ENCODE results near the gene TIMP3.

DNA sequence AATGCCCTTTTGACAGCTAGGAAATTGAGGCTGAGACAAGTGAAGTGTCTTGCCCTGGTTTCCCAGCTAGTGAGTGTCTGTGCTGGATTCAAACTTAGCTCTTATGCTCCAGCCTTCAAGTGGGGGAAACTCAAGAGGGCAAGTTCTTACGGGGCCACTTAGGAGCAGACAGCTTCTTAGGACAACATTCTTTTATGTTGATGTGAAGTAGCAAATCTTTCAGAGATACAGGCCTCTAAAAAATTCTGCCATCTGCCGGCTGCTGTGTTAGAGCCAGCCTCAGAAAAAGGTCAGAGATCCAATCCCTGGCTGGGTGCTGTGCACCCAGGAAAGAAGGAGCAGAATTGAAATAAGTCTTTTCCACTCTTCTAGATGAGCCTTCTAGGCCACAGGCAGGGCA, 26.6 kb downstream of the TIMP3 start:
- TF ChIP-seq, protein P1, sequence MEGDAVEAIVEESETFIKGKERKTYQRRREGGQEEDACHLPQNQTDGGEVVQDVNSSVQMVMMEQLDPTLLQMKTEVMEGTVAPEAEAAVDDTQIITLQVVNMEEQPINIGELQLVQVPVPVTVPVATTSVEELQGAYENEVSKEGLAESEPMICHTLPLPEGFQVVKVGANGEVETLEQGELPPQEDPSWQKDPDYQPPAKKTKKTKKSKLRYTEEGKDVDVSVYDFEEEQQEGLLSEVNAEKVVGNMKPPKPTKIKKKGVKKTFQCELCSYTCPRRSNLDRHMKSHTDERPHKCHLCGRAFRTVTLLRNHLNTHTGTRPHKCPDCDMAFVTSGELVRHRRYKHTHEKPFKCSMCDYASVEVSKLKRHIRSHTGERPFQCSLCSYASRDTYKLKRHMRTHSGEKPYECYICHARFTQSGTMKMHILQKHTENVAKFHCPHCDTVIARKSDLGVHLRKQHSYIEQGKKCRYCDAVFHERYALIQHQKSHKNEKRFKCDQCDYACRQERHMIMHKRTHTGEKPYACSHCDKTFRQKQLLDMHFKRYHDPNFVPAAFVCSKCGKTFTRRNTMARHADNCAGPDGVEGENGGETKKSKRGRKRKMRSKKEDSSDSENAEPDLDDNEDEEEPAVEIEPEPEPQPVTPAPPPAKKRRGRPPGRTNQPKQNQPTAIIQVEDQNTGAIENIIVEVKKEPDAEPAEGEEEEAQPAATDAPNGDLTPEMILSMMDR (IDR thresholded peaks at IDR 0.05 in 8 of 11, conservative IDR thresholded peaks at IDR 0.05 in 3 of 11) = no peak
- no peak for TF ChIP-seq POLR2AphosphoS5 (IDR thresholded peaks at IDR 0.05)
- no peak for TF ChIP-seq POLR2A (IDR thresholded peaks at IDR 0.05)

Measured in spleen (tissue), 7 donors.